Aorta (tissue), 5 donors: ENCODE measurements around the gene NFKBIL1. TPM values are rescaled to one million over a fixed set of nuclear protein-coding genes. Genes with fewer than 3 reads are reported as not detected.
"Not testable (repeated sequence)": the region's sequence is repeated elsewhere in the genome, so short reads cannot be mapped to it uniquely, and the experiment has no call there.

Source experiments
- ATAC-seq: fragments of 200-7000 bp; cut with Tn5 transposase; one replicate; pipeline ENCODE4 v1.9.1; 2022; ENCODE audit warnings: moderate library complexity; ENCODE audit not compliant: low FRiP score
- DNase-seq, 2 donors: peaks; one replicate each; pipeline ENCODE4 v3.0.0-alpha.2; 2020
- H3K27ac ChIP-seq, 2 donors: one replicate each; pipeline ENCODE4 v1.5.1; 2013; ENCODE audit warnings: low read length in 2 of 2, mild to moderate bottlenecking in 2 of 2, moderate library complexity in 2 of 2, control low read depth in 1 of 2, inconsistent platforms in 1 of 2, low read depth in 1 of 2
- H3K27me3 ChIP-seq, 2 donors: one replicate each; pipeline ENCODE4 v1.6.1; 2013; ENCODE audit warnings: control low read depth in 1 of 2, low read length in 1 of 2, mild to moderate bottlenecking in 1 of 2, moderate library complexity in 1 of 2; ENCODE audit not compliant: insufficient read depth in 2 of 2, control insufficient read depth in 1 of 2
- H3K36me3 ChIP-seq, 2 donors: one replicate each; pipeline ENCODE4 v1.6.1; 2013; ENCODE audit warnings: control low read depth in 1 of 2, low read length in 1 of 2, mild to moderate bottlenecking in 1 of 2; ENCODE audit not compliant: insufficient read depth in 2 of 2, control insufficient read depth in 1 of 2
- H3K4me1 ChIP-seq, 2 donors: one replicate each; pipeline ENCODE4 v1.6.1; 2013; ENCODE audit warnings: low read length in 2 of 2, control low read depth in 1 of 2, mild to moderate bottlenecking in 1 of 2, moderate library complexity in 1 of 2; ENCODE audit not compliant: insufficient read depth in 2 of 2, control insufficient read depth in 1 of 2
- H3K4me3 ChIP-seq, 2 donors: one replicate each; pipeline ENCODE4 v1.5.1; 2013; ENCODE audit warnings: low read length in 2 of 2, control low read depth in 1 of 2, mild to moderate bottlenecking in 1 of 2
- H3K9me3 ChIP-seq: one replicate; pipeline ENCODE4 v1.6.1; 2013; ENCODE audit warnings: mild to moderate bottlenecking, low read length; ENCODE audit not compliant: control insufficient read depth
- WGBS, 2 donors: extraction: QIAGEN DNeasy Blood & Tissue Kit; methylation state at CpG; one replicate each; pipeline ENCODE4 v1.1.7; 2013; 5-methylcytosine and 5-hydroxymethylcytosine counted together
- intact Hi-C, 2 donors: fragments of 100-400 bp; cut with DNase I; formaldehyde crosslinking; loops; one replicate each; pipeline versions ENCODE4 v1.14.2 to v1.15.0; 2022
- polyA plus RNA-seq, 2 donors: library from polyadenylated mRNA; stranded (reverse); fragments of 200-250 nt; gene quantifications; one replicate each; pipeline ENCODE4 v1.2.3, GENCODE V29; 2013
- total RNA-seq, 2 donors: library from RNA; stranded (reverse); fragmentation: NEBNext Ultra II Directional; extraction: Animal tissue kit (Norgen Biotek cat#: 25700); gene quantifications; one replicate each; pipeline ENCODE4 v1.2.1, GENCODE V29; 2021
- donor health status: healthy with polysubstance abuse.
- donor health status: Bipolar disorder and iron deficiency.
- donor health status: DM: no; HTN: no; CAD: no.
- donor health status: DM: no; HTN: no; CAD: no.
- donor health status: DM: yes; HTN: yes; CAD: no.

The NFKBIL1 gene
- total and polyA plus RNA-seq, 4 donors, result 16.0 to 49.5 (median 22.0) TPM

GRCh38 chr6:31541658-31542521 lies 5.5 kb upstream of the NFKBIL1 start, which contains the start of gene DDX39B:
Gene DDX39B, minus strand, starts transcription at chr6:31542003. Its CDS starts 1,471 bp downstream, at chr6:31540532.
- Histone ChIP-seq H3K4me3 (peak within 1 kb of the TSS; percentile 77 to 78), H3K36me3 (peaks cover 5 to 10% of the 10 kb centered on the region in 2 donors), H3K27ac (peak within 1 kb of the TSS; percentile 47 to 94), H3K4me1 (peaks cover 3% of the 10 kb centered on the region in 2 donors), H3K9me3 (no peaks in the 10 kb centered on the region), H3K27me3 (no peaks in the 10 kb centered on the region)
- intact Hi-C loops, result loop anchor here in 1 of 2 donors (5.0 kb wide), 2 partner anchors 50 to 635 kb away; partner anchors contain the start of genes AGPAT1 and RNF5
- DNase-seq (peak; percentile 97), ATAC-seq (peak; percentile 97)
- WGBS, 2 donors, result 0% methylated on average over 39 to 43 of the region's 43 CpGs

GRCh38 chr6:31543639-31544038 lies 3.8 kb upstream of the NFKBIL1 start:
- H3K36me3 ChIP-seq, result peaks cover 2 to 7% of the 10 kb centered on the region in 2 donors
- no peaks in the 10 kb centered on the region for H3K27me3 ChIP-seq
- DNase-seq (no peak), ATAC-seq (no peak)
- 89 to 90% methylated on average over 6 of the region's 6 CpGs for WGBS, 2 donors
- H3K27ac ChIP-seq, result no peak overlapping the region
- peaks cover 3% of the 10 kb centered on the region in 2 donors for H3K4me1 ChIP-seq
- no peaks in the 10 kb centered on the region for H3K9me3 ChIP-seq
- intact Hi-C loops, result loop anchor here in 1 of 2 donors (5.0 kb wide), 2 partner anchors 51 to 634 kb away; partner anchors contain the start of genes AGPAT1 and RNF5
- H3K4me3 ChIP-seq, result no peak overlapping the region

DNA sequence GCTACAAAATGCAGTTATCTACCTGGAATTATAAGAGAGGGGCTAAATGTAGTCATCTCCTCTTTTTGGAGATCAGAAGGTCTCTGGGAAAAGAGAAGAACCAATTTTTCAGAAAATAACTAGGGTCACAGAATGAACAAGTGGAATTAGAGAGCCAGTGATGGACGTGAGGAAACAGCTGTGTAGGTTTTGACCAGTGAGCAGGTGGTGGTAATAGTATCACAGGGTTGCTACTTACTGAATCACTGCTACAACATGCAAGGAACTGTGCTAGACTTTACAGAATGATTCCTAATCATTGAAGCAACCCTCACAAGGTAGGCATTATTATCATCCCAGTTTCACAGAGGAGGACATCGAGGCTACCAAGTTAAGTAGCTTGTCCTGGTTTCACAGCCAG lies 2.7 kb upstream of the NFKBIL1 start:
- Histone ChIP-seq H3K4me1 (peaks cover 2 to 3% of the 10 kb centered on the region in 2 donors), H3K36me3 (no peaks in the 10 kb centered on the region), H3K9me3 (no peaks in the 10 kb centered on the region), H3K4me3 (no peak overlapping the region), H3K27ac (no peak overlapping the region), H3K27me3 (no peaks in the 10 kb centered on the region)
- DNase-seq, result no peak
- ATAC-seq, result no peak
- WGBS, 2 donors, result 59 to 64% methylated on average over 2 of the region's 2 CpGs
- intact Hi-C loops, result loop anchor here in 1 of 2 donors (5.0 kb wide), 2 partner anchors 52 to 633 kb away; partner anchors contain the start of genes AGPAT1 and RNF5

DNA sequence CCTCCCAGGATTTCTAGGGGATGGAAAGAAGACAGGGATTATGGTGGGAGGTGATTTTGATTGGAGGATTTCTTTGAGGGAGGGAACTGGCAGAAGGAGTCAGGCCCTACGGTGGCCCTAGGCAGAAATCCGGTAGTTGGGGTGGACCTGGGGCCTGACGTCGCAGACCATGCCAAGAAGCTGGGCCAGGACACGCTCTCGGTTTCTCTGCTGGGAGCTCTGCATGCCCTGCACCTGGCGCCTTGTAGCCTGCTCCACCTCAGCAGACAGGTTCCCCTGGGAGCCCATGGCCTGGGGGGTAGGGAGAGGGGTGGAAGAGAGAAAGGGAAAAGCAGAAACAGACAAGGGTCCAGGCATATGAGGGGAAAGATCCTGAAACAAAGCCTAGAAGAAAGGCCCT lies 2.1 kb upstream of the NFKBIL1 start:
- ATAC-seq (no peak), DNase-seq (no peak)
- Histone ChIP-seq H3K27me3 (no peaks in the 10 kb centered on the region), H3K4me3 (no peak overlapping the region), H3K27ac (no peak overlapping the region), H3K4me1 (peaks cover 2 to 3% of the 10 kb centered on the region in 2 donors), H3K36me3 (no peaks in the 10 kb centered on the region), H3K9me3 (no peaks in the 10 kb centered on the region)
- intact Hi-C loops, result no loop called here
- 64 to 72% methylated on average over 7 of the region's 7 CpGs for WGBS, 2 donors

DNA sequence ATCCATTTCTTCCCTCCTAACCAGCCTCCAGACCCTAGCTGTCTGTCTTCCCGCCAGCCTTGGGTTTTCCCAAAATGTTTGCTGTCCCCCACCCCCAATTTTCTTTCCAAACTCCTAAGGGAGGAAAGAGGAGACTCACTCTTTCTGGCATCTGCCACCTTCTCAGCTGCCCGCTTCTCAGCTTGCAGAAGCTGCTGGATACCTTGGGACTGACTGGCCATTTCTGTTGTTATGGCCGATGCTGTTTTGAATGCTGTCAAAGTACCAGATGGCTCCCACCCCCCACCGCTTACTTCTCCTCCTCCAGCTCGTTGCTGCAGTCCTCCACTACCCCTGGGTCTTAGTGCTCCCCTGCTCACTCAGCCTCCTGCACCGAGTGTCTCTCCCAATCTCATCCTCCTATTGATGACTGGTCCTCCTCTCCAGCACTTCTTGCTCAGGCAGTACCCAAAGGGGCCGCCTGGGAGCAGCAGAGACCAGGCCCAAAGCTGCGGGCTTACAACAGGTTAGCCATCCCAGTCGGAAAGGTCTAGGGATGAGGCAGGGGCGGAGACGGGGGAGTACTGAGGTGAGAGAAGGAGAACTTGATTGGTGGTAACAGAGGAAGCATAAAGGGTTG lies 960 bp upstream of the NFKBIL1 start, which contains the start of gene ATP6V1G2:
TSS of gene ATP6V1G2 (minus strand) at position 270 of the 619 bp plus-strand sequence. CDS start at position 221, 49 bp downstream.
- peak within 1 kb of the TSS in 1 of 2 donors; percentile 31 for H3K27ac ChIP-seq
- H3K4me1 ChIP-seq, result no peaks in the 10 kb centered on the region
- 5 to 6% methylated on average over 11 of the region's 11 CpGs for WGBS, 2 donors

DNA sequence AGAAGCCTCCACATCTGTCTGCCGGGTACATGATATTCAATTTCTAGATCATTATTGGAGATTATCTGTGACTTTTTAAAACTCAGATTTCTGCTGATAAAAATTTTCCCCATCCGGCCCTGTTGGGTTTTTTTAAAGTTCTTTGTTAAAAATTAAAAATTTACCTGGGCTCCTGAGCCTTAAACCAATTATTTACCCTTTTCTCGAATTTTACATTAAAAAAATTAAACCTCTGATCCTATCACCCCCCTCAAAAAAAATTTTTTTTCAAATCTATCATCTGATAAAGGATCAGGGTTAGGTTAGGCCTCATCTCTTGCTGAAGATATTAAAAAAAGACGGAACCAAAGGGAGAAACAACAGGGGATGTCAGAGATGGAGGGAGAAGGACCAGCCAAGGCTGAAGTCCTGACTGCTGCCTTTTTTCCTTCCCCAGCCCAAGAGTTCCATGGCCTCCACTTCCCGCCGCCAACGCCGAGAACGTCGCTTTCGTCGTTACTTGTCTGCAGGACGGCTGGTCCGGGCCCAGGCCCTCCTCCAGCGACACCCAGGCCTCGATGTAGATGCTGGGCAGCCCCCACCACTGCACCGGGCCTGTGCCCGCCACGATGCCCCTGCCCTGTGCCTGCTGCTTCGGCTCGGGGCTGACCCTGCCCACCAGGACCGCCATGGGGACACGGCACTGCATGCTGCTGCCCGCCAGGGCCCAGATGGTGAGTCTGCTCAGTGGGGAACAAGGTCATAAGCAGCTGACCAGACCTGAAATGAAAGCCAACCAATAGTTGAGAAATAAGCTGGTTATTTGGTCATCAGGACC lies 527 bp downstream of the NFKBIL1 start:
- no peaks in the 10 kb centered on the region for H3K27me3 ChIP-seq
- H3K36me3 ChIP-seq, result no peaks in the 10 kb centered on the region
- WGBS, 2 donors, result 75 to 77% methylated on average over 24 of the region's 24 CpGs
- H3K27ac ChIP-seq, result peak overlapping the region in 1 of 2 donors; percentile 31
- intact Hi-C loops, result loop anchor here (2.0 kb wide), 1 partner anchor 33 kb away; no protein-coding TSS in a partner anchor
- DNase-seq (peak in 1 of 2 donors; percentile 79), ATAC-seq (no peak)
- no peaks in the 10 kb centered on the region for H3K9me3 ChIP-seq
- peak overlapping the region in 1 of 2 donors; percentile 59 for H3K4me3 ChIP-seq
- H3K4me1 ChIP-seq, result no peaks in the 10 kb centered on the region

More for the DNA sequence above, 960 bp upstream of the NFKBIL1 start, which contains the start of gene ATP6V1G2:
- Histone ChIP-seq H3K4me3 (peak within 1 kb of the TSS; percentile 14 to 22), H3K27me3 (no peaks in the 10 kb centered on the region), H3K36me3 (no peaks in the 10 kb centered on the region), H3K9me3 (no peaks in the 10 kb centered on the region)
- peak; percentile 88 to 94 for DNase-seq
- intact Hi-C loops, result loop anchor here (1.0 to 2.0 kb wide), 3 partner anchors 34 to 53 kb away; no protein-coding TSS in a partner anchor
- ATAC-seq, result peak; percentile 90

- WGBS, 2 donors, result 84 to 94% methylated on average over 2 of the region's 2 CpGs
- H3K27me3 ChIP-seq, result no peaks in the 10 kb centered on the region
- H3K9me3 ChIP-seq, result no peaks in the 10 kb centered on the region
- DNase-seq (no peak), ATAC-seq (no peak)
- intact Hi-C loops, result no loop called here
- no peaks in the 10 kb centered on the region for H3K36me3 ChIP-seq
- H3K4me1 ChIP-seq, result no peaks in the 10 kb centered on the region
- no peak overlapping the region for H3K4me3 ChIP-seq
- H3K27ac ChIP-seq, result no peak overlapping the region
Measured at GRCh38 chr6:31548544-31548873, 1.1 kb downstream of the NFKBIL1 start.

DNA sequence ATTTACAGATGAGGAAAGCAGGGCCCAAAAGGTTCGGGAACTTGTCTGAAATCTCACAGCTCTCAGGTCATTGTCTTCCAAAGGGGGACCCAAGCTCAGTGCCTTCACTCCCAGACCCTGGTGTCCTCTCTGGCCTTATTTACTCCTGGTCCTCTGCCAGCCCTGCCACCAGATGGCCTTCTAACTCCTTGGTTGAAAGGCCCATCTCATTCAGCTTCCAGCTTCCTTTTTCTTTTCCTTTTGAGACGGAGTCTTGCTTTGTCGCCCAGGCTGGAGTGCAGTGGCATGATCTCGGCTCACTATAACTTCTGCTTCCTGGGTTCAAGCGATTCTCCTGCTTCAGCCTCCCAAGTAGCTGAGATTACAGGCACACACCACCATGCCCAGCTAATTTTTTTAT lies 4.0 kb downstream of the NFKBIL1 start:
- intact Hi-C loops, H3K27ac ChIP-seq, H3K4me1 ChIP-seq, ATAC-seq, H3K4me3 ChIP-seq, H3K9me3 ChIP-seq, H3K36me3 ChIP-seq, H3K27me3 ChIP-seq: not testable (repeated sequence)
- WGBS, 2 donors, result 71 to 82% methylated on average over 5 of the region's 5 CpGs
- DNase-seq, result peak in 1 of 2 donors; percentile 80
